ENCODE results near the gene SLC7A6. TPM values are rescaled to one million over a fixed set of nuclear protein-coding genes. Genes with fewer than 3 reads are reported as not detected.

Gene SLC7A6
- total RNA-seq, 1 experiment from 2014 or later, result 28.5 TPM

DNA sequence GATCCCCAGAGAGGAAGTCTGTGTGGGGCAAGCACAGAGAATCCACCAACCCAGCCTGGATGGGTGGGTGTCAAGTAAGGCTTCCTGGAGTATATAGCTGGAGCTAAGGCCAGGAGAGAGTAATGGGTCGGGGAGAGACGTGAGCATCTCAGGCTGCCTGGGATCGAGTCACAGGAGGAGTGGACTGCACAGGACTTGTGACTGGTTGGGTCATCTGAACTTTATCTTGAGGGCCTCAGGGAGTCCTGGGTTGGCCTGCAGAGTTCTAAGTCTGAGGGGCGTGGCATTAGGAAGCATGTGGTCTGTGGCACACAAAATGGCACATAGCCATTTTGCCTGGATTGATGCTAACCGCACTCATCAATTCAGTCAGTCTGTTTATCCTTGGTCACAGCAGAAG lies 17.7 kb upstream of the SLC7A6 start:
- RAD21 ChIA-PET (ENCODE audit: low non-redundant PET in 1 of 2, low total read pairs in 2 of 2, uncharacterized antibody in 2 of 2, unreplicated experiment in 2 of 2), result no interaction called here
- Histone ChIP-seq H3K9ac (ENCODE audit: low read length) (no peak overlapping the region; the same call in 1 of the 2 replicates), H3K27ac (ENCODE audit: low read depth, low read length) (no peak overlapping the region), H3K9me2 (ENCODE audit: insufficient read depth) (no peaks in the 10 kb centered on the region), H3K4me2 (ENCODE audit: low read length) (peak overlapping the region; percentile 99), H3K36me3 (ENCODE audit: control insufficient read depth in 1 of 2, insufficient read depth in 2 of 2, low read length in 2 of 2) (no peaks in the 10 kb centered on the region; a peak in 1 of 4 replicates), H3K79me2 (ENCODE audit: insufficient read depth, low read length) (peaks cover 10% of the 10 kb centered on the region; the same call in 1 of the 2 replicates), H2AFZ (ENCODE audit: low read depth, low read length, poor library complexity, severe bottlenecking) (no peak overlapping the region), H3K9me3 (ENCODE audit: control insufficient read depth in 1 of 2, insufficient read depth in 1 of 2, low read depth in 1 of 2, low read length in 2 of 2) (no peaks in the 10 kb centered on the region), H4K20me1 (ENCODE audit: insufficient read depth) (no peaks in the 10 kb centered on the region), H3K4me3 (replicated peaks in 1 of 2; ENCODE audit: low read depth in 1 of 2, low read length in 2 of 2) (peak overlapping the region in 1 of 2 experiments; percentile 81; a peak in 1 of 4 replicates), H3K4me1 (ENCODE audit: control insufficient read depth in 1 of 2, insufficient read depth in 2 of 2, low read length in 2 of 2) (peaks cover 5 to 21% of the 10 kb centered on the region in 2 experiments; a peak in 3 of 4 replicates), H3K27me3 (ENCODE audit: insufficient read depth, low read length) (no peaks in the 10 kb centered on the region)
- BruUV-seq (replicated peaks), result no TSS peak
- CTCF ChIA-PET, result no interaction called here
- DNase-seq (ENCODE audit: low read depth, low spot score), result no peak
- no peak for ATAC-seq
- intact Hi-C loops (cut with micrococcal nuclease), result no loop called here
- no peak for TF ChIP-seq YY1 (IDR thresholded peaks at IDR 0.05; ENCODE audit: extremely low read depth, insufficient replicate concordance, low read depth, low read length)
- TF ChIP-seq, protein P1, sequence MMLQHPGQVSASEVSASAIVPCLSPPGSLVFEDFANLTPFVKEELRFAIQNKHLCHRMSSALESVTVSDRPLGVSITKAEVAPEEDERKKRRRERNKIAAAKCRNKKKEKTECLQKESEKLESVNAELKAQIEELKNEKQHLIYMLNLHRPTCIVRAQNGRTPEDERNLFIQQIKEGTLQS (IDR thresholded peaks at IDR 0.05), result no peak
- no peak for TF ChIP-seq CEBPB (IDR thresholded peaks at IDR 0.05; ENCODE audit: low read depth)
- TF ChIP-seq CBX3 (IDR thresholded peaks at IDR 0.05; ENCODE audit: low read depth), result no peak
- no peak for TF ChIP-seq FOSL1 (IDR thresholded peaks at IDR 0.05; ENCODE audit: low read depth)
- no peak for TF ChIP-seq ZFX (IDR thresholded peaks at IDR 0.05)
- TF ChIP-seq JUND (IDR thresholded peaks at IDR 0.05), result no peak
- TF ChIP-seq, protein P2, sequence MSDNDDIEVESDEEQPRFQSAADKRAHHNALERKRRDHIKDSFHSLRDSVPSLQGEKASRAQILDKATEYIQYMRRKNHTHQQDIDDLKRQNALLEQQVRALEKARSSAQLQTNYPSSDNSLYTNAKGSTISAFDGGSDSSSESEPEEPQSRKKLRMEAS (IDR thresholded peaks at IDR 0.05), result no peak
- TF ChIP-seq, protein P3, sequence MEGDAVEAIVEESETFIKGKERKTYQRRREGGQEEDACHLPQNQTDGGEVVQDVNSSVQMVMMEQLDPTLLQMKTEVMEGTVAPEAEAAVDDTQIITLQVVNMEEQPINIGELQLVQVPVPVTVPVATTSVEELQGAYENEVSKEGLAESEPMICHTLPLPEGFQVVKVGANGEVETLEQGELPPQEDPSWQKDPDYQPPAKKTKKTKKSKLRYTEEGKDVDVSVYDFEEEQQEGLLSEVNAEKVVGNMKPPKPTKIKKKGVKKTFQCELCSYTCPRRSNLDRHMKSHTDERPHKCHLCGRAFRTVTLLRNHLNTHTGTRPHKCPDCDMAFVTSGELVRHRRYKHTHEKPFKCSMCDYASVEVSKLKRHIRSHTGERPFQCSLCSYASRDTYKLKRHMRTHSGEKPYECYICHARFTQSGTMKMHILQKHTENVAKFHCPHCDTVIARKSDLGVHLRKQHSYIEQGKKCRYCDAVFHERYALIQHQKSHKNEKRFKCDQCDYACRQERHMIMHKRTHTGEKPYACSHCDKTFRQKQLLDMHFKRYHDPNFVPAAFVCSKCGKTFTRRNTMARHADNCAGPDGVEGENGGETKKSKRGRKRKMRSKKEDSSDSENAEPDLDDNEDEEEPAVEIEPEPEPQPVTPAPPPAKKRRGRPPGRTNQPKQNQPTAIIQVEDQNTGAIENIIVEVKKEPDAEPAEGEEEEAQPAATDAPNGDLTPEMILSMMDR (IDR thresholded peaks at IDR 0.05 in 2 of 3, conservative IDR thresholded peaks at IDR 0.05 in 1 of 3; ENCODE audit: borderline replicate concordance in 1 of 3, insufficient read depth in 1 of 3, low read depth in 2 of 3, low read length in 2 of 3), result no peak
- TF ChIP-seq POLR2AphosphoS5 (IDR thresholded peaks at IDR 0.05; ENCODE audit: low read depth, low read length), result no peak
- POLR2A ChIA-PET, result interaction anchor here (1.8 kb wide), 1 partner anchor 17 kb away, joined by 4 read pairs; the partner anchor contains the start of gene SLC7A6

Data from HCT116 (cell line).